Endothelial cell of umbilical vein (primary cell): Measurements from ENCODE around the gene UBE2C. TPM values are rescaled to one million over a fixed set of nuclear protein-coding genes. Genes with fewer than 3 reads are reported as not detected.

Source experiments
- BruUV-seq: library from RNA; stranded (reverse); fragments of 400-500 nt; replicated peaks from 2 replicates; lab custom pipeline; 2021; lab: Mats Ljungman, UMichigan
- CTCF ChIA-PET: fragments of 300-600, 350-600 bp; sonication (Branson Sonifier 250); formaldehyde crosslinking; loops from one replicate; lab custom pipeline; 2021; ENCODE audit warnings: antibody characterized with exemption, inconsistent platforms; lab: Charles Lee
- POLR2A ChIA-PET: fragments of 300-600, 350-600 bp; sonication (Branson Sonifier 250); formaldehyde crosslinking; loops from one replicate; lab custom pipeline; 2021; ENCODE audit warnings: antibody characterized with exemption, inconsistent platforms; lab: Charles Lee
- DNase-seq: peaks from one replicate; pipeline ENCODE4 v3.0.0-alpha.2; 2011; ENCODE audit warnings: low read depth, low spot score
- FAIRE-seq: peaks from 2 replicates; lab custom pipeline; 2011; peaks lifted over from hg19 to GRCh38; lab: Jason Lieb, UNC
- H2AFZ ChIP-seq: 2 replicates; pipeline ENCODE4 v1.6.0; 2012; ENCODE audit warnings: low read depth, low read length, control low read depth, inconsistent platforms
- H3K27ac ChIP-seq: 2 replicates; pipeline ENCODE4 v1.5.1; 2011; ENCODE audit warnings: low read depth, mild to moderate bottlenecking, control low read depth, low read length, moderate library complexity; ENCODE audit not compliant: insufficient read depth
- H3K27me3 ChIP-seq, 2 experiments: 2 replicates each; pipeline versions ENCODE4 v1.6.0 to v1.6.1; 2011; ENCODE audit warnings: low read length in 2 of 2, mixed read lengths in 1 of 2; ENCODE audit not compliant: control insufficient read depth in 2 of 2, insufficient read depth in 2 of 2
- H3K36me3 ChIP-seq, 2 experiments: 2 replicates in 1 of 2; 3 replicates in 1 of 2; pipeline ENCODE4 v1.5.1; 2011; ENCODE audit warnings: low read length in 2 of 2, mild to moderate bottlenecking in 1 of 2, moderate library complexity in 1 of 2; ENCODE audit not compliant: control insufficient read depth in 2 of 2, insufficient read depth in 2 of 2; ENCODE audit errors: extremely low read depth in 1 of 2
- H3K4me1 ChIP-seq: 3 replicates; pipeline ENCODE4 v1.5.1; 2011; ENCODE audit warnings: mild to moderate bottlenecking, low read length; ENCODE audit not compliant: control insufficient read depth, insufficient read depth; ENCODE audit errors: extremely low read depth
- H3K4me2 ChIP-seq: 2 replicates; pipeline ENCODE4 v1.6.1; 2011; ENCODE audit warnings: low read length, control low read depth, mixed read lengths; ENCODE audit not compliant: insufficient read depth
- H3K4me3 ChIP-seq, 3 experiments: fragments of 200-600 bp in 1 of 3; sonication (generic), shearing (Covaris generic) in 1 of 3; replicated peaks in 1 of 3; 2 replicates each; pipeline ENCODE4 v1.5.1; 2011 to 2016; ENCODE audit warnings: control low read depth in 3 of 3, low read length in 3 of 3, mild to moderate bottlenecking in 2 of 3, inconsistent platforms in 1 of 3, low read depth in 1 of 3, moderate library complexity in 1 of 3; ENCODE audit not compliant: insufficient read depth in 1 of 3
- H3K79me2 ChIP-seq: 2 replicates; pipeline ENCODE4 v1.6.0; 2012; ENCODE audit warnings: low read length, inconsistent platforms; ENCODE audit not compliant: control insufficient read depth, insufficient read depth
- H3K9ac ChIP-seq: replicated peaks from 2 replicates; pipeline ENCODE3; 2011; ENCODE audit warnings: low read length, control low read depth; ENCODE audit not compliant: insufficient read depth; ENCODE audit errors: extremely low read depth
- H3K9me1 ChIP-seq: replicated peaks from 3 replicates; pipeline ENCODE4 v1.6.0; 2011; ENCODE audit warnings: mild to moderate bottlenecking, low read length; ENCODE audit not compliant: control insufficient read depth, insufficient read depth; ENCODE audit errors: extremely low read depth
- H3K9me3 ChIP-seq: replicated peaks from 2 replicates; pipeline ENCODE4 v1.5.1; 2012; ENCODE audit warnings: low read length, inconsistent platforms; ENCODE audit not compliant: control insufficient read depth, insufficient read depth
- H4K20me1 ChIP-seq: replicated peaks from 2 replicates; pipeline ENCODE3; 2011; ENCODE audit warnings: mild to moderate bottlenecking, low read length; ENCODE audit not compliant: control insufficient read depth, insufficient read depth; ENCODE audit errors: extremely low read depth
- CTCF ChIP-seq, 2 donors: IDR thresholded peaks; 1 replicate in 1 of 2; 2 replicates in 1 of 2; pipeline ENCODE4 v1.5.1; 2011; ENCODE audit warnings: low read length in 2 of 2, mild to moderate bottlenecking in 2 of 2, moderate library complexity in 2 of 2, control low read depth in 1 of 2, inconsistent platforms in 1 of 2, low read depth in 1 of 2; ENCODE audit not compliant: insufficient read depth in 1 of 2; ENCODE audit errors: extremely low read depth in 1 of 2
- POLR2A ChIP-seq: IDR thresholded peaks from 2 replicates; pipeline ENCODE4 v1.6.1; 2012; ENCODE audit warnings: low read depth, mild to moderate bottlenecking, control low read depth, low read length
- POLR2AphosphoS5 ChIP-seq: IDR thresholded peaks from 2 replicates; pipeline ENCODE4 v1.6.1; 2012; ENCODE audit warnings: low read depth, mild to moderate bottlenecking, control low read depth, low read length, moderate library complexity; ENCODE audit not compliant: insufficient read depth
- dilution Hi-C: fragments of 300-500 bp; cut with MboI; formaldehyde crosslinking; loops from one replicate; pipeline ENCODE4 v1.15.0; 2019; ENCODE audit warnings: low sequenced_read_pairs; ENCODE audit not compliant: extremely low pct_ligation_motif_present
- intact Hi-C: fragments of 100-400 bp; cut with micrococcal nuclease; formaldehyde crosslinking; loops from one replicate; pipeline ENCODE4 v1.10.0; 2022
- polyA plus RNA-seq, 4 experiments: library from polyadenylated mRNA; depleted of rRNA in 3 of 4; stranded (reverse) in 3 of 4; unstranded in 1 of 4; fragments of >200 nt; gene quantifications; 2 replicates each; pipeline versions ENCODE4 v1.2.1 to v1.2.3, GENCODE V29; 2011 to 2012; ENCODE audit warnings: missing spikeins in 1 of 4
- total RNA-seq: library from RNA; stranded (reverse); gene quantifications from 2 replicates; pipeline ENCODE4 v1.2.3, GENCODE V29; 2021

Gene UBE2C
- total and polyA plus RNA-seq, 2 donors (not counting 3 experiments of a cell fraction or from before 2014, with no cell fraction given), result 129 to 130 TPM

DNA sequence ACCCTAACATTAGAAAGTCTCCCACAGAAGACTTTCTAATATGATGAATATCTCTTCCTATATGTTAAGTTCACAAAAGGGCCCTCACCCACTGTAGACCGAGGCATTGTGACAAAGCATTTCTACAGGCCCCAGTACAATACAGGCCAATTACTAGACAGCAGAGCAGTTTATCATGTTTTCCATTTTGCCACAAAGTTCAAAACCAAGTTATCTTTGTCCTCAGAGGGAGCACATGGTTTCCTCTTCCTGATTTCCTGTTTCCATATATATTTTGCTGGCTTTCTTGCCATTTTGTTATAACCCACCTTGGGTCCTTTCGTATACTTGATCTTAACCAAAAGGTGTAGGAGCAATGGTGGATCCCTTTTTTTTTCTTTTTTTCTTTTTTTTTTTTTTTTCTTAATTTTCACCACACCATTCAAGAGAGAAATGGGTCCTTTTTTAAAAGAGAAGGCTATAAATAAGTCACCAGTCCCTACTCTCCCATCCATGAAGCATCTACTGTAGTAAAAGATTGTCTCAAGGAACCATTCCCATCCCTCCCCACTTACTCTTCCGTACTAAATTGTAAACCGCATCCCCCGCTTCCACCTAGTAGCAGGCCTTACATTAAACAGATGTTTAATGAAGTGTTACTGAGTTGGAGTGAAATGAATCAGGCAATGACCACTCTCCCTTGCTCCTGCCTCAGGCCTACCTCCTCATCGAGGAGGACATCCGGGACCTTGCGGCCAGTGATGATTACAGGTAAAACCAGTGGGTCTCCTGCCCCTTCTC lies 2.1 kb upstream of the UBE2C start:
- intact Hi-C loops, result loop anchor here (10.0 kb wide), 2 partner anchors 274 to 554 kb away; partner anchors contain the start of gene NCOA5
- H2AFZ ChIP-seq, result no peak overlapping the region

More for the DNA sequence above, 2.1 kb upstream of the UBE2C start:
- dilution Hi-C loops, result no loop called here
- H3K79me2 ChIP-seq, result peaks cover 20% of the 10 kb centered on the region
- peaks cover 7 to 16% of the 10 kb centered on the region in 2 experiments for H3K36me3 ChIP-seq
- H3K4me1 ChIP-seq, result peaks cover 14% of the 10 kb centered on the region
- no peak for FAIRE-seq
- H3K27ac ChIP-seq, result no peak overlapping the region
- no peak for TF ChIP-seq CTCF (IDR thresholded peaks at IDR 0.05; ENCODE audit: extremely low read depth in 1 of 2, insufficient read depth in 1 of 2, low read depth in 1 of 2, low read length in 2 of 2)
- no peak for TF ChIP-seq POLR2A
- TF ChIP-seq POLR2AphosphoS5, result no peak
- no peak overlapping the region for H3K4me2 ChIP-seq
- ChIA-PET POLR2A (no interaction called here), CTCF (interaction anchor here (1.2 to 1.4 kb wide), 2 partner anchors 11 kb away, joined by 3 to 4 read pairs; no protein-coding TSS in a partner anchor)
- H3K9ac ChIP-seq, result no peak overlapping the region
- no peaks in the 10 kb centered on the region for H4K20me1 ChIP-seq
- H3K9me3 ChIP-seq, result no peaks in the 10 kb centered on the region
- BruUV-seq, result no TSS peak
- no peak overlapping the region for H3K4me3 ChIP-seq
- H3K27me3 ChIP-seq, result no peaks in the 10 kb centered on the region
- peak; percentile 72 for DNase-seq
- H3K9me1 ChIP-seq, result no peaks in the 10 kb centered on the region
